ENCODE data around the gene ANP32A.

Gene ANP32A

DNA sequence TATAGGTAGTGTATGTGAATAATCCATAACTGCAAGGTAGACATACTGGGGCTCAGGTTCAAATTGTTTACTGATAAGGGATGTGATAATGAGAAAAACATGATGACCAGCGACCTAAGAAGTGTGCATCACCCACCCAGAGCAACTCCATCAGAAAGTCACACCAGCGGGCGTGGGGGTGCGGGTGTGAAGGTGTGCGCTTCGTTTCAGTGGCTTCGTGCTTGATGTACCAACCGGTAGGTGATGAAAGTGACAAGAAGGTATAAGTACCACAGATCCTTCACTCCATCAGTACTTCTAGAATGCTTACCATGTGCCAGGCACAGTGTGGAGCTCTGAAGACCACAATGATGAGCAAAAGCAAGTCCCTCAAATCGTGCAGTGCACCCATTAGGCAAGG lies 11.2 kb downstream of the ANP32A start:
- no peak overlapping the region for H3K4me3 ChIP-seq (ENCODE audit: low read depth, low read length)
- TF ChIP-seq, protein P1, sequence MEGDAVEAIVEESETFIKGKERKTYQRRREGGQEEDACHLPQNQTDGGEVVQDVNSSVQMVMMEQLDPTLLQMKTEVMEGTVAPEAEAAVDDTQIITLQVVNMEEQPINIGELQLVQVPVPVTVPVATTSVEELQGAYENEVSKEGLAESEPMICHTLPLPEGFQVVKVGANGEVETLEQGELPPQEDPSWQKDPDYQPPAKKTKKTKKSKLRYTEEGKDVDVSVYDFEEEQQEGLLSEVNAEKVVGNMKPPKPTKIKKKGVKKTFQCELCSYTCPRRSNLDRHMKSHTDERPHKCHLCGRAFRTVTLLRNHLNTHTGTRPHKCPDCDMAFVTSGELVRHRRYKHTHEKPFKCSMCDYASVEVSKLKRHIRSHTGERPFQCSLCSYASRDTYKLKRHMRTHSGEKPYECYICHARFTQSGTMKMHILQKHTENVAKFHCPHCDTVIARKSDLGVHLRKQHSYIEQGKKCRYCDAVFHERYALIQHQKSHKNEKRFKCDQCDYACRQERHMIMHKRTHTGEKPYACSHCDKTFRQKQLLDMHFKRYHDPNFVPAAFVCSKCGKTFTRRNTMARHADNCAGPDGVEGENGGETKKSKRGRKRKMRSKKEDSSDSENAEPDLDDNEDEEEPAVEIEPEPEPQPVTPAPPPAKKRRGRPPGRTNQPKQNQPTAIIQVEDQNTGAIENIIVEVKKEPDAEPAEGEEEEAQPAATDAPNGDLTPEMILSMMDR (IDR thresholded peaks at IDR 0.05; ENCODE audit: low read depth, low read length), result no peak
- in situ Hi-C loops (cut with HindIII; ENCODE audit: low sequenced_read_pairs), result no loop called here
- no peak for DNase-seq (ENCODE audit: low read depth, low spot score)

DNA sequence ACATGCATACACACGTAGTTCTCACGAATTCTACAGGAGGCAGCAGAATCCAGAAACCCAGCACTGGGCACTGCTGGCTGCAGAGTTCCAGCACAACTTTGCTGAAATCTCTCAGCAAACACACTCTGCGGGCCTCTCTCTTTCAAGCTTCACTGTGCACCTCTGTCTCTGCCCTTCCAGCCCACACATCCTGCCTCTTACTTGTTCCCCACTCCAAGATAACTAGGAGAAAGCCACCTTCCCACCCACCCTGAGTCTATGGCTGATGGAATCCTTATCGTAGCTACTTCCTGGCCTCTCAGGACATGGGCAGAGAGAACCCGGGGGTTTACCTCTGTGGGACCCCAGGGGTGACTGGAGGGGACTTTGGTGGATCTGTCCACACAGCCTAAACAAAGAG lies 11.9 kb downstream of the ANP32A start:
- in situ Hi-C loops (cut with HindIII; ENCODE audit: low sequenced_read_pairs), result no loop called here
- H3K4me3 ChIP-seq (ENCODE audit: low read depth, low read length), result no peak overlapping the region
- DNase-seq (ENCODE audit: low read depth, low spot score), result no peak
- TF ChIP-seq, protein P1 (IDR thresholded peaks at IDR 0.05; ENCODE audit: low read depth, low read length), result no peak

DNA sequence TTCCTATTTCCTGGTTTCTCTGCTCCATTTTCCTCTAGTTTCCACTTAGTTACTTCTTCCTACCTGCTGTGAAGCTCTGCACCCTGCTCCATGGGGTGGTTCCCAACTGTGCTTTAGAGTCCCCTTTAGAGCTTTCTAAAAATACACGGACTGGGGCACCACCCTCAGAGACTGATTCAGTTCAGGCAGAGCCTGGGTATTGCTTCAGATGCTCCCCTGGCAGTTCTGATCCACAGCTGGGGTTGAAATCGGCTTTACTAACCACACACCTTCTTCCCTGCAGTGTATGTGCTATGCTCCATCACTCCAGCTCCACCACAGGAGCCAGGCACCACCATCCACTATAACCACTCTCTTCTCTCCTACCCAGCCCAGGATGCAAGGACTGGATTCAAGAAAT lies 12.6 kb downstream of the ANP32A start:
- H3K4me3 ChIP-seq (ENCODE audit: low read depth, low read length), result no peak overlapping the region
- TF ChIP-seq, protein P1 (IDR thresholded peaks at IDR 0.05; ENCODE audit: low read depth, low read length), result no peak
- DNase-seq (ENCODE audit: low read depth, low spot score), result no peak
- in situ Hi-C loops (cut with HindIII; ENCODE audit: low sequenced_read_pairs), result no loop called here

DNA sequence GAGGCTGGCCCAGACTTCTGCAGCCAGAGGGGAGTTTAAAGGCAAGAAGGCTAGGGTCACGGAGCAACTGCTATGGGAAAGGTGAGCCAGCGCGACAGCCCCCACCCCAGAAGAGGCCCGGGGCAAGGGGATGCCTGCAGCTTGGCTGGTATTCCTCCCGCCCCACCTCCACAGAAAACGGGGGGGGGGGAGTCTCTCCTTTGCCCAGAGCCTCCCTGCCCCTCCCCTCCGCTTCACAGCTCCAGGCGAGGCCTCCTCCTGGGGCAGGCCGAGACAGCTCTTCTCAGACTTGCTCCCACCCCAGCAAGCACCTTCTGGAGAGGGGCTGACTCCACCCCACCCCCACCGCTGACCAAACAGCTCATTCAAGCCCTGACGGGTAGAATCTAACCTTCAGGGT lies 13.4 kb downstream of the ANP32A start:
- TF ChIP-seq, protein P1 (IDR thresholded peaks at IDR 0.05; ENCODE audit: low read depth, low read length), result no peak
- in situ Hi-C loops (cut with HindIII; ENCODE audit: low sequenced_read_pairs), result no loop called here
- H3K4me3 ChIP-seq (ENCODE audit: low read depth, low read length), result no peak overlapping the region
- DNase-seq (ENCODE audit: low read depth, low spot score), result no peak

DNA sequence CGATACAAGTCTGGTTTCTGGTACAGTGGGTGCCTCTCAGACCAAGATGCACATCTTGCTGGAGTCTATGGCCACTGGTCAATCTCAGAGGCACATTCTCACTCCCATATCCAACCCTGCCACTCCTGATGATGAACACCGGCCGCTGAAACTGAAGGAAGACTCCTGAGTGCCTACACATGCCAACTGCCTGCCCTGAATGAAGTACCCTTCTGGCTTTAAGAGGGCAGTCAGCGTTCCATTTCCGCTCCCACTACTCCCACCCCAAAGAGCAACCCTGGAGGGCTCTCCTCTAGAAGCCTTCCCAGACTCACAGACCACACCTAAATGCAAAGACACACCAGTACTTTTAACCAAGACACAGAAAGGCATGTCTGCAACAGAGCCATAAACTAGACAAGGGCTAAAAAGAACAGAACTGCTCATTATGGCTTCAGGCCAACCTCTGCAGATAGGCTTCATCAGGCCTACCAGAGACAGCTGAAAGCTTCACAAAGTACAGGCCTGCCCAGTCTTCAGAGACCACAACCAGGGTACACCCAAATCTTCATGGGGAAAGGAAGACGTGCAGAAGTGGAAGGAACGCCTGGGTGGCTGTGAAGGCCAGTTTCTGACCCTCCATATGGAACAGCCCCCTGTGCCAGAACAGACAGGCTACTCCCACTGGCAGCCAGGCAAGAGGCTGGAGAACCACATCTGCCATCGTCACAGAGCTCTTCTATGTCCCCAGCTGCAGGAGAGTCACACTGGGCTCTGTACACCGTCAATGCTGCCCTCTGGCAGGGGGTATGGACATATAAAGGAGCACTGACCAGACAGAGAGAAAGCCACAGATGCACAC lies 14.3 kb downstream of the ANP32A start:
- TF ChIP-seq, protein P1 (IDR thresholded peaks at IDR 0.05; ENCODE audit: low read depth, low read length), result no peak
- in situ Hi-C loops (cut with HindIII; ENCODE audit: low sequenced_read_pairs), result no loop called here
- no peak overlapping the region for H3K4me3 ChIP-seq (ENCODE audit: low read depth, low read length)
- no peak for DNase-seq (ENCODE audit: low read depth, low spot score)

DNA sequence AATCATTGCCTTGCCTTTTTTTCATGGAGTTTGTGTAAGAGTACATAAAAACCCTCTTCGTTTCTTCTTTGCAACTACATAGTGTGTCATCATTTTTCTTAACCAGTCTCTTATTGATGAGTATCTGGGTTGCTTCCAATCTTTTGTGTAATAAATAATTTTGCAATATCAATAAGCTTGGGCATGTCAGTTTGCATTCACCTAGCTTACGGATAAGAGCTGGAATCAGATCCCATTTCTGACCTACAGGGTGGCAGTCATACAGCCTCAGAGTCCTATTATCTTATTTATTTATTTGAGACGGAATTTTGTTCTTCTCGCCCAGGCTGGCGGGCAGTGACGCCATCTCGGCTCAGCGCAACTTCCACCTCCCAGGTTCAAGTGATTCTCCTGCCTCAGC lies 18.3 kb downstream of the ANP32A start:
- no peak overlapping the region for H3K4me3 ChIP-seq (ENCODE audit: low read depth, low read length)
- no peak for DNase-seq (ENCODE audit: low read depth, low spot score)
- TF ChIP-seq, protein P1 (IDR thresholded peaks at IDR 0.05; ENCODE audit: low read depth, low read length), result no peak
- in situ Hi-C loops (cut with HindIII; ENCODE audit: low sequenced_read_pairs), result no loop called here

All from astrocyte of the spinal cord (primary cell).